Thyroid gland (tissue), 4 donors: ENCODE results near the gene ELP5. TPM values are rescaled to one million over a fixed set of nuclear protein-coding genes. Genes with fewer than 3 reads are reported as not detected.
A peak's percentile ranks its signal among the peaks of the same experiment; 100 is the strongest.

Experiments
- DNase-seq, 2 donors: peaks; one replicate each; pipeline ENCODE4 v3.0.0-alpha.2; 2019
- H3K27ac ChIP-seq, 3 donors: fragments of 200-600 bp; sonication (generic); 1 replicate in 2 of 3; 2 replicates in 1 of 3; pipeline ENCODE4 v1.5.1; 2016 to 2019; ENCODE audit warnings: mild to moderate bottlenecking in 1 of 3, moderate library complexity in 1 of 3
- H3K27me3 ChIP-seq: fragments of 200-600 bp; sonication (generic); one replicate; pipeline ENCODE4 v1.5.1; 2019
- H3K36me3 ChIP-seq, 2 donors: fragments of 200-600 bp; sonication (generic); one replicate each; pipeline ENCODE4 v1.5.1; 2016 to 2019
- H3K4me1 ChIP-seq, 2 donors: fragments of 200-600 bp; sonication (generic); one replicate each; pipeline ENCODE4 v1.5.1; 2017 to 2019
- H3K4me3 ChIP-seq, 3 donors: fragments of 200-600 bp; sonication (generic); replicated peaks in 1 of 3; 1 replicate in 2 of 3; 2 replicates in 1 of 3; pipeline ENCODE4 v1.5.1; 2016; ENCODE audit warnings: mild to moderate bottlenecking in 1 of 3
- H3K9me3 ChIP-seq: fragments of 200-600 bp; sonication (generic); one replicate; pipeline ENCODE4 v1.5.1; 2017
- CTCF ChIP-seq, 6 experiments: fragments of 200-600 bp in 3 of 6; fragments of 450-650 bp in 3 of 6; sonication (generic) in 3 of 6; IDR thresholded peaks; one replicate each; pipeline ENCODE4 v1.5.1; 2016 to 2019; ENCODE audit warnings: antibody characterized with exemption in 6 of 6, mild to moderate bottlenecking in 2 of 6, inconsistent platforms in 1 of 6, moderate library complexity in 1 of 6
- POLR2A ChIP-seq, 2 donors: fragments of 450-650 bp; IDR thresholded peaks; one replicate each; pipeline ENCODE4 v1.6.1; 2017; ENCODE audit warnings: antibody characterized with exemption in 2 of 2, mild to moderate bottlenecking in 2 of 2, moderate library complexity in 1 of 2
- WGBS, 2 donors: methylation state at CpG; one replicate each; pipeline ENCODE4 v1.1.5; 2017; 5-methylcytosine and 5-hydroxymethylcytosine counted together
- intact Hi-C: fragments of 100-400 bp; cut with DNase I; formaldehyde crosslinking; loops from one replicate; pipeline ENCODE4 v1.15.1; 2023
- total RNA-seq, 4 donors: library from RNA; depleted of rRNA; stranded (reverse); fragments of >200 nt; gene quantifications; one replicate each; pipeline ENCODE4 v1.2.3, GENCODE V29; 2016

Gene ELP5
- total RNA-seq, 4 donors from 2014 or later, result 27.4 to 49.0 (median 33.0) TPM

GRCh38 chr17:7215652-7216180, 36.3 kb upstream of the ELP5 start:
- peaks cover 28 to 63% of the 10 kb centered on the region in 2 donors for H3K4me1 ChIP-seq
- H3K9me3 ChIP-seq, result no peaks in the 10 kb centered on the region
- TF ChIP-seq POLR2A (IDR thresholded peaks at IDR 0.05) (no peak), CTCF (IDR thresholded peaks at IDR 0.05) (no peak)
- H3K4me3 ChIP-seq, result peak overlapping the region in 1 of 3 donors; percentile 41
- DNase-seq, result no peak
- H3K36me3 ChIP-seq, result no peaks in the 10 kb centered on the region
- no peaks in the 10 kb centered on the region for H3K27me3 ChIP-seq
- 34% methylated on average over 10 of the region's 10 CpGs for WGBS, 2 donors
- peak overlapping the region in 2 of 3 donors; percentile 38 to 83 for H3K27ac ChIP-seq
- intact Hi-C loops, result no loop called here

- Histone ChIP-seq H3K4me1 (peaks cover 35 to 69% of the 10 kb centered on the region in 2 donors), H3K4me3 (peak overlapping the region in 1 of 3 donors; percentile 41), H3K36me3 (peaks cover 0 to 7% of the 10 kb centered on the region in 2 donors), H3K27ac (peak overlapping the region in 2 of 3 donors; percentile 75 to 83), H3K27me3 (no peaks in the 10 kb centered on the region), H3K9me3 (no peaks in the 10 kb centered on the region)
- no peak for DNase-seq
- WGBS, 2 donors, result 35 to 38% methylated on average over 7 of the region's 7 CpGs
- no peak for TF ChIP-seq CTCF (IDR thresholded peaks at IDR 0.05)
- no peak for TF ChIP-seq POLR2A (IDR thresholded peaks at IDR 0.05)
- intact Hi-C loops, result no loop called here
Measured at GRCh38 chr17:7216242-7217112, 35.5 kb upstream of the ELP5 start.

DNA sequence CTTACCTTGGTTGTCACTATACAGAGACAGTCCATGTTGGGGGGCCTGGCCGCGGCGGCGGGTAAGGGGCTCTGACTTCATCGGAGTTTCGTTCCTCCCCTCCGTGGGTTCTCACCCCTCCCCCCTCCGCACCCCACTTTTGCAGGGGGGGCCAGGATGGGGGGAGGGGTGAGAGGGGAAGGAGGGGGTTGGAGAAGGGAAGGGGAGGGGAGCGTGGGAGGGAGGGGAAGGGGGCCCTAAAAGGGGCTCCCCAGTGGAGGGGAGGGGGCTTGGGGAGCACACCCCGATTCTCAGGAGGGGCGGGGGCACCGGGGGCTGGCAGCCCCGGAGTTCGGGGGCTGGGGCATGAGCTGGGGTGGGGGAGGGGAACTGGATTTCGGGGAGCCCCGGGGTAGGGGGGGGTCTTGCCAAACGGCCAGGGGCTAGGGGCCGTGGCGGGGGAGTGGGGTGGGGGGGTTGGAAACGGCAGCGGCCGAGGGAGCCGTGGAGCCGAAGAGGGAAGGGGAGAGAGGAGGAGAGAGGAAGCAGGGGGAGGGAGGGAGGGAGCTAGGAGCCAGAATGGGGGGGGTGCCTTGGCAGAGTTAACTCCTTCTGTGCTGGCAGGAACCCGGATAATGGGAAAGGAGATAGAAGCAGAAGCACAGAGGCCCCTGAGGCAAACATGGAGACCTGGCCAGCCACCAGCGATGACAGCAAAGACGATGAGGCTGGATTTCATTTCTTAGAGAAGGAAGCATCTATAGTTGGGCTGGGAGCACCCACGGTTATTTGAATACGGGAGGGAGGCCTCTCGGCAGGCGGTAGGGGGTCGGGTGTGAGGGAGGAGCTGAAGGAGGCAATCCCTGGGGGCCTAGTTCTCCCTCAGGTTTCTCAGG, 34.7 kb upstream of the ELP5 start:
- WGBS, 2 donors, result 1 to 3% methylated on average over 21 to 23 of the region's 32 CpGs
- H3K9me3 ChIP-seq, result no peaks in the 10 kb centered on the region
- H3K27ac ChIP-seq, result peak overlapping the region; percentile 55 to 83 (median 75)
- H3K4me3 ChIP-seq, result peak overlapping the region in 1 of 3 donors; percentile 41
- no peak for TF ChIP-seq POLR2A (IDR thresholded peaks at IDR 0.05)
- TF ChIP-seq CTCF (IDR thresholded peaks at IDR 0.05), result no peak
- H3K27me3 ChIP-seq, result no peaks in the 10 kb centered on the region
- peak; percentile 40 to 56 for DNase-seq
- H3K36me3 ChIP-seq, result peaks cover 7 to 14% of the 10 kb centered on the region in 2 donors
- H3K4me1 ChIP-seq, result peaks cover 37 to 72% of the 10 kb centered on the region in 2 donors
- intact Hi-C loops, result no loop called here

- TF ChIP-seq CTCF (IDR thresholded peaks at IDR 0.05) (no peak), POLR2A (IDR thresholded peaks at IDR 0.05) (no peak)
- peaks cover 37 to 72% of the 10 kb centered on the region in 2 donors for H3K4me1 ChIP-seq
- peaks cover 15 to 22% of the 10 kb centered on the region in 2 donors for H3K36me3 ChIP-seq
- no peak overlapping the region for H3K4me3 ChIP-seq
- peak overlapping the region in 1 of 3 donors; percentile 83 for H3K27ac ChIP-seq
- intact Hi-C loops, result no loop called here
- 59 to 69% methylated on average over 4 to 6 of the region's 6 CpGs for WGBS, 2 donors
- no peak for DNase-seq
- H3K27me3 ChIP-seq, result no peaks in the 10 kb centered on the region
- no peaks in the 10 kb centered on the region for H3K9me3 ChIP-seq
Measured at GRCh38 chr17:7218166-7218565, 33.8 kb upstream of the ELP5 start.
